SU-DHL-6 (cell line): ENCODE results near the gene PPY.

Experiments
- CTCF ChIP-seq: fragments of 200-600 bp; sonication (generic); IDR thresholded peaks from one replicate; pipeline ENCODE4 v1.5.1; 2017; ENCODE audit warnings: antibody characterized with exemption, mild to moderate bottlenecking, low read length, moderate library complexity; ENCODE audit not compliant: insufficient read depth, poor library complexity, severe bottlenecking
- EZH2phosphoT487 ChIP-seq: fragments of 200-600 bp; sonication (generic), shearing (Covaris generic); conservative IDR thresholded peaks from 2 replicates; pipeline ENCODE4 v1.6.1; 2018; ENCODE audit warnings: mild to moderate bottlenecking, antibody characterized with exemption, low read length, moderate library complexity, mixed read lengths

DNA sequence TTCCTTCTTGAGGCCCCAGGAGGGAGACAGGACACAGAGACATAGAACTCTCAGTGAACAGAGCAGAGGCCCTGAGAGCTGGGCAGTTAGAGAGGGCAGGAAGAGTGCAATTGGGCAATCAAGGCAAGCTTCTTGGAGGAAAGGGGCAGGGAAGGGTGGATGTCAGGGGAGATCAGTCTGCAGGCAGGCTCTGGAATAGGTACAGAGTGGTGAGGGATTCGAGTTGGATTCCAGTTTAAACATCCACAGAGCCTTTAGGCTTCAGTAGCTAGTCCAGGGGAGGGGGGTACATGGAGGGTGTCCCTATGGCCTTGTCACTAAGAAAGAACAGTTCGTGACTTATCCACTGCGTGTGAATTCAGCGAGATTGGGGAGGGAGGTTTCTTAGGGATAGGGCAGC lies 9.5 kb upstream of the PPY start:
- TF ChIP-seq CTCF (no peak), EZH2phosphoT487 (no peak)
